Middle frontal gyrus (tissue), 1 donor: ENCODE results near the gene FRG2B.
"Not testable (repeated sequence)": the region's sequence is repeated elsewhere in the genome, so short reads cannot be mapped to it uniquely, and the experiment has no call there.

ENCODE experiments used
- DNase-seq: peaks from one replicate; pipeline ENCODE4 v3.0.0-alpha.2; 2015; ENCODE audit warnings: low spot score; ENCODE audit errors: extremely low spot score

FRG2B gene

DNA sequence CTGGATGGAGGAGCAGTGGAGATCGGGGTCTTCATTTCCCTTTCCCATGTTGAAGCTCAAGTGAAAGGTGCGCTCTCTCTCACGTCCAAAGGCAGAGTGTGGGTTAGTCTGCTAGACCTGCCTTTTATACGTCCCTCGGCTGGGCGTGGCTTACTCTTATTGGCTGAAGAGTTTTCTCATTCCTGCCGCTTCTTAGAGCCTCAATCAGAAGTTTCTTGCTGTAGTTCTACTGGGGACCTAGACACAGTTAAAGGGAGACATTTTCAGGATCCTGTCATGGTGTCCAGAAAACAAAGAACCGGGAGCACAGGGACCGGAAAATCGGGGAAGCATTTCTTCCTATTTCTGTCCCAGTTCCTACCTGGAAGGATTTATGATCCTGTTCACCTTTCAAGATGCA, at the start of gene FRG2B:
FRG2B (minus strand) TSS at position 101 of the 400 bp plus-strand sequence; CDS start at position 48, 53 bp downstream.
- DNase-seq, result not testable (repeated sequence)

DNA sequence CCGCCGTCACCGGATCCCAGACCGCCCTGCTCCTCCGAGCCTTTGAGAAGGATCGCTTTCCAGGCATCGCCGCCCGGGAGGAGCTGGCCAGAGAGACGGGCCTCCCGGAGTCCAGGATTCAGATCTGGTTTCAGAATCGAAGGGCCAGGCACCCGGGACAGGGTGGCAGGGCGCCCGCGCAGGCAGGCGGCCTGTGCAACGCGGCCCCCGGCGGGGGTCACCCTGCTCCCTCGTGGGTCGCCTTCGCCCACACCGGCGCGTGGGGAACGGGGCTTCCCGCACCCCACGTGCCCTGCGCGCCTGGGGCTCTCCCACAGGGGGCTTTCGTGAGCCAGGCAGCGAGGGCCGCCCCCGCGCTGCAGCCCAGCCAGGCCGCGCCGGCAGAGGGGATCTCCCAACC, 40.9 kb upstream of the FRG2B start:
- DNase-seq, result not testable (repeated sequence)

DNA sequence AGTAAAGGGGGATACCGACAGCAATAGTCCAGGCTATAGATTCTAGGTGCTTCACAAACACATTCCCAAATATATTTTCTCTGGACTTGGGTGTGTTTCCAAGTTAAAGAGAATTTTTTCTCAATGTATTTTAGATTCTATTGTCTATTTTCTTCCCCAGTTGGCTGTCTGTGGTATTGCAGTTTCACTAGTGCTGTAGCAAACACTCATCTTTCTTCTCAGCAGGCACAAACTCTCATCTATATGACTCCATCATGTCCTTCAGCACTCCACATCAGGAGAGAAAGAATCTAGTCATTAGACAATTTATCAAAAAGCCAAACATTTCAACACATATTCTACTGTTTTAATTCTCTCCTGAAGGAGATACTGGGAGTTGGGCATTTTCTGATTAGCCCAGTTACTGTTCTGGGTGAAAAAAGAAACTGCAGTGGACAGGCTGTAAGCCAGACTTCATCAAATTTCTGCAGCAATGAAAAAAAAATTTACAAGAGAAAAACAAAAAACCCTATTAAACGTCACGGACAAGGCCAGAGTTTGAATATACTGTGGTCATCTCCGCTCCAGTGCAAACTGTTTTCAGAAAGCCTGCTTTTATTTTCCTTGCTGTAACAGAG, 37.1 kb upstream of the FRG2B start:
- not testable (repeated sequence) for DNase-seq

DNA sequence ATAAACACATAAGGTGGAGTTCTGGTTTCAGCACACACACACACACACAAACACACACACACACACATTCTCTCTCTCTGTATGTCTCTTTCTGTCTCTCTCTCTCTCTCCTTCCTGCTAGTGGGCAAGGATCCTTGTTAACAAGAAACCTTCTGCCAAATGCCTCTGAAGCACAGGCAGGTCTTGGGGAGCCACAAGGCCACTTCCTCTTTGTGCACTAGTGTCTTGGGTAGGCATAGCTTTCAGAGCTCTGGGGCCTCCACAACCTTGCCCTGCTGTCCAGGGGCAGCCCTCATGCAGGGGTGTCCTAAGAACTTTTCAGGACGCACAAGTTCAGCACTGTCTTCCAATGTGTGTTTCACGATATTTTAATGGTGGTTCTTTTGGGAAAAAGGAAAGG, 34.5 kb upstream of the FRG2B start:
- not testable (repeated sequence) for DNase-seq

DNA sequence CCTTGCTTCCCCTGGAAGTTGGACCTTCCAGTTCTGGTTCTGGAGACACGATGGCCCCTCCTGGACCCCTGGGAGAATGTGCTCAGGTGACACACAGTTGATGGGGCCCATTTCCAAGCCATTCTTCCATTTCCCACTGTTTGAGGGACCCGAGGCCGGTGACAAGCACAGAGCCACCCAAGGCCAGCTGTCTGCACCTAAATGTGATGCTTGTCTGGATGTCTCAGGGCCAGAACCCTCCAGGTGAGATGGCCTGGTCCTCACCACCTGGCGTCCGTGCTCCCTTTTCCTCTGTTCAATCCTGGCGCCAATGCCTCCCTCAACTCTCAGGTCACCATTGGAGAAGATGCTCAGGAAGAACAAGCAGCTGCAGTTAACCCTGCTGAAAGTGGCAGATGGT, 33.9 kb upstream of the FRG2B start:
- not testable (repeated sequence) for DNase-seq

DNA sequence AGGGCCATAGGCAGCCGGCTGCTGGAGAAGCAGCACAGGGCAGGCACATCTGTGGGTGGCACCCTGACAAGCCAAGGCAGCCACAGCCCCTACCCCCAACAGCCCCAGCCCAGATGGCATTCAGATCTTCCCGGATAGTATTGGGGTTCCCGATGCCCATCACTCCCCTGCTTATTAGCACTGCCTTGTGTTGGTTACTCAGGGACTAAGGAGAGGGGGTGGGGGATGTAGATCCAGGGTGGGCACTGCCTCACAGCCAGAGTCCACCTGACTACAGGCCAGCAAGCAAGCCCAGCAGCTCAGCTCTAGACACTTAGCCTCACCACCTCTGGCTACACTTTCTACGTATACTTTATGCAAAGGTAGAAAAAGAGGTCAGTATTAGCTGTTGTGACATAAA, 30.7 kb upstream of the FRG2B start:
- DNase-seq, result not testable (repeated sequence)

DNA sequence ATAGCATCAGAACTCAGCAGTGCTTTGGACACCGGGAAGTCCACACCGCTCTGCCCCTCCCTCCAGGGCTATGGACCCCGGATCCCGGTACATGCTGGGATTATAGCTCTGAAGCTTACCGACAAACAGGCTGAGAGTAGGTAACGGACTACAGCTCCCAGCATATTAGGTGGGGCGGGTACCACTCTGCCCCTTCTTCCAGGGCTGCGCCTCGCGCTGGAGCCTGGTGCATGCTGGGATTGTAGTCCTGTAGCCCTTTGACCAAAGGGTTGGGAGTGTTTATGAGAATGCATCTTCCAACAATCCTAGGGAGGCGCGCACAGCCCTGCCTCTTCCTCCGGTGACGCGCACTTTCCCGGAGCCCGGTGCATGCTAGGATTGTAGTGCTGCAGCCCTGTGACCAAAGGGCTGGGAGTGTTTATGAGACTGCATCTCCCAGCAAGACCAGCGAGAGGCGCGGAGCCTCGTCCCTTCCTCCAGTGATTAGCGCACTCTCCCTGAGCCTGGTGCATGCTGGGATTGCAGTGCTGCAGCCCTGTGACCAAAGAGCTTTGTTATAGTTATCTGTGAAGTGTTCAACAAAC, 22.4 kb upstream of the FRG2B start:
- DNase-seq, result not testable (repeated sequence)

DNA sequence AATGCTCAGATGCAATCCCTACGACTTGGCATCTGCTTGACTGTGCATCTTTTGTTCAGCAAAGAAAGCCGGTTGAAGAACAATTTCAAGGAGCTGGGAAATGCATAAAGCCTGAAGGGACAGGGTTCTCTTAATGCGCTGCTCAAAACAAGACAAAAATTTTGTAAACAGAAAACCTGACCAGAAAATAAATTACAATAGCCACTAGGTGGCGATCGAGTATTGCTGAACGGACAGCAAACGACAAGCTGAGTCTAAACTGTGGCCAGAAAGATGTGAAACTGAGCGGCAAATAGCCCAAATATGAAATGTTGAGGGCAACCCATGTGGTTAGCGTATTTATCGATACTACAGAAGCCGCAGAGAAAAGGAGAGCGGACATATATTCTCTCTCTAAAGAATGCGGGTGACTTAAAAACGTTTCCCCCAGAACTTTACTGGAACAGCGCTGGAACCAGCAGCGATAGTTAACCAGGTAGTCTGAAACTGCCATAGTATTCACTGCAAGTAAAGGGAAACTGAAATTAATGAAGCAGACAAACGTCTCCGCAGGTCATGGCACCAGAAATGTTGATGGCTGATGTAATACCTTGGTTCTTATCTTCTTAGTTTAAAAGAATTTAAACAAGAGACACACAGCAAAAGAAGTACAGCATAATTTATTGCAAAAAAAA, 20.6 kb upstream of the FRG2B start:
- not testable (repeated sequence) for DNase-seq

DNA sequence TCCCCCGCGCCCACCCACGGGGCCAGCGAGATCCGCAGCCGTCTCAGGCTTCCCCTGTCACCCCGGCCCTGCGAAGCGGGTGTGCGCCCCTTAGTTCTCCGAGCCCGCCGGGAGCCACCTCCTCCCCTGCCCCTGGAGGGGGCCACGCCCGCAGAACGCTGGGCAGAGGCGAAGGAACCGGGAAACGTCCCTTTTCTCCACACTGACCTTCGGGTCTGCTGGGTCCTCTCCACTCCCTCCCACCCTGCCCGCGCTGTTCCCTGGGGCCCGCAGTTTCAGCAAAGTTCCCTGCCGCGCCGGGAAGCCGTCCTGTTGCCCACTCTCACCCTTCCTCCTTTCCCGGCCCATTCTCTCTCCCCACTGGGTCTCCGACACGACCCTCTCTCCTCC, 11.2 kb upstream of the FRG2B start:
- not testable (repeated sequence) for DNase-seq

DNA sequence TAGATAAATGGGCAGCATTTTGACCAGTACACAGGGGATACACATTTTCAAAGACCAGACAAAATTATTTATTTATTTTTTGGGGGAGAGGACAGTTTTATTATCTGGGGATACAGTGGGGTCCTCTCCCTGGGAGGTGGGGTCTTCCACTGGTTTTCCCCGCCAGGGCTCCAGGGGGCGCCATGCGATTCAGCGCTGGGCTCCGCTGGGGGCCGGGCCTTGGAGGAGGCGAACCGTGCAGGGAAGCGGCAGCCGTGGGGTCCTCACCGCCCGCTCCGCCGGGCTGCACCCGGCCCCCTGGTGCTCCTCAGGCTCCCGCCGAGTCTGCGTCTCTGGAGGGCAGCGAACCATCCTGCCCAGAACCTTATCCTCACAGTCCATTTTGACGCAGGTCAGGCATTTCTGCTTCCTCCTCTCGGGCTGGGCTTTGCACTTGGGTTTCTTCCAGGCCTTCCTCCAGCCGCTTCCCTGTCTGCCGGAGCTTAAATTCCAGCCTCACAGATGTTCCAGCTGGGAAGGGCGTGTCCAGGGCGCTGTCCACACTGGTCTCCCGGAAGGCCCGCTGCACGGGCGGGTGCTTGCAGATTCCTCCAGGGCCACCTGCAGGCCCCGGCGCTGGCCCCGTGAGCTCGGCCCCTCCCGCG, 10.7 kb upstream of the FRG2B start:
- DNase-seq, result not testable (repeated sequence)

DNA sequence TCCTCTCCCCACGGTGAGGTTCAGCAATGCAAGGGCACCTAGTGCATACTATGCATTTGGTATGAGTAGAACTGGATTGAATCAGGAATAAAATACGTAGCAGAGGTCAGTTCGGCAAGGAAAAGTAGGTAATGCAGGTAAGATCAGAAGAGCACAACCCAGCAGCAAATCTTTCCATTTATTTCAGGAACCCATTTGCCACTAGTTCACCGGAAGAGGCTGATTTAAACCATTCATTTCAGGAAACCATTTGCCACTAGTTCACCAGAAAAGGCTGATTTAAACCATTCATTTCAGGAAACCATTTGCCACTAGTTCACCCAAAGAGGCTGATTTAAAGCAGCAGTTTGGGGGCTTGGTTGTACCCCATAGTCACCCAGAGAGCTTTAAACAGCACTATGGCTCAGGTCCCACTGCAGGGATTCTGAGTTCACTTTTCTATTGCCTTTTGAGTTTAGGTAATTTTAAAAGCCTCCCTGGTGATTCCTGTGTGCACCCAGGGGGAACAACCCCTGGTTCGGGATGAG, 4.2 kb upstream of the FRG2B start:
- DNase-seq, result not testable (repeated sequence)

DNA sequence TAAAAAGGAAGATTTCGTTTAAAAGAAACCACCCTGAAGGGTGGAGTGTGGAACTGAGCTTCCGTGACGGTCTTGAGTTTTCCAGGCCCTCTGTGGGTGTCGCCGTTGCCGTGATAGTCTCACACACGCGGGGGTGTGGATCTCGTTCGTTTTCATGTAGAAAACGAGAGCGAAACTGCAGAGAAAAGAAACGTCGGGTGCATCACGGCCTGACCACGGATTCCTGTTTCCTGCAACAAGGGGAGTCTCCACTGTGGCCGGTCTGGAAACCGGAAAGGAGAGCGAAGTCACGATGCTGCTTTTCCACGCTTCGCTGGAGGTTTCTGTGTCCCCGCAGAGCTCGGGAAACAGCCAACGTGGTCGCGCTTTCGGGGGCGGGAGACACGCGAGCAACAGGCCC, 4.1 kb downstream of the FRG2B start:
- DNase-seq, result not testable (repeated sequence)

DNA sequence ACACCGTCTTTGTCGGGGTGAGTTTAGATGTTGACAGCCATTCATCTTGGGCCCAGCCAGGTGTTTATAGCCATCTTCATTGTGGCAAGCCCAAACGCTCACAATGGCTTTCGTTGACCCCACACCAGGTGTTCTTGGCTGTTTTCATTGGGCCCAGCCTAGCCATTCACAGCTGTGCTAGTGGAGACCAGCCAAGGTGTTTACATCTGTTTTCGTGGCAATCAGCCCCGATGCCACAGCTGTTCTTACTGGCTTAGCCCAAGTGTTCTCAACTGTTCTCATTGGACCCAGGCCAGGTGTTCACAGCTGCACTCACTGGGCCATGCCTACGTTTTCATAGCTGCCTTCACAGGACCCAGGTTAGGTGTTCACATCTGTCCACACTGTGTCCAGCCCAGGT, 7.7 kb downstream of the FRG2B start:
- no peak for DNase-seq

DNA sequence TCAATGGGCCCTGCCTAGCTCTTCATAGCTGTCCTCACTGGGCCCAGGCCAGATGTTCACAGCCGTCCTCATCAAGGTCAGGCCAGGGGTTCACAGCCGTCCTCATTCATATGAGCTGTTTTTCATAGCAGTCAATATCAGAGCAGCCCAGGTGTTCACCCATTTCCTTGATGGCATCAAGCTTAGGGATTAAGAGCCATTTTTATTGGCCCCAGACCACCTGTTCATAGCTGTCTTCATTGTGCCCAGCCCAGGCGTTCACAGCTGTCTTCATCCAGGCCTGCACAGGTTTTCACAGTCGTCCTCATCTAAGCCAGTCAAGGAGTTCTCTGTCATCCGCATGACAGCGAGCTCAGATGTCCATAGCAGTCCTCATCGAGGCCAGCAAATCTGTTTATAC, 9.4 kb downstream of the FRG2B start:
- no peak for DNase-seq

DNA sequence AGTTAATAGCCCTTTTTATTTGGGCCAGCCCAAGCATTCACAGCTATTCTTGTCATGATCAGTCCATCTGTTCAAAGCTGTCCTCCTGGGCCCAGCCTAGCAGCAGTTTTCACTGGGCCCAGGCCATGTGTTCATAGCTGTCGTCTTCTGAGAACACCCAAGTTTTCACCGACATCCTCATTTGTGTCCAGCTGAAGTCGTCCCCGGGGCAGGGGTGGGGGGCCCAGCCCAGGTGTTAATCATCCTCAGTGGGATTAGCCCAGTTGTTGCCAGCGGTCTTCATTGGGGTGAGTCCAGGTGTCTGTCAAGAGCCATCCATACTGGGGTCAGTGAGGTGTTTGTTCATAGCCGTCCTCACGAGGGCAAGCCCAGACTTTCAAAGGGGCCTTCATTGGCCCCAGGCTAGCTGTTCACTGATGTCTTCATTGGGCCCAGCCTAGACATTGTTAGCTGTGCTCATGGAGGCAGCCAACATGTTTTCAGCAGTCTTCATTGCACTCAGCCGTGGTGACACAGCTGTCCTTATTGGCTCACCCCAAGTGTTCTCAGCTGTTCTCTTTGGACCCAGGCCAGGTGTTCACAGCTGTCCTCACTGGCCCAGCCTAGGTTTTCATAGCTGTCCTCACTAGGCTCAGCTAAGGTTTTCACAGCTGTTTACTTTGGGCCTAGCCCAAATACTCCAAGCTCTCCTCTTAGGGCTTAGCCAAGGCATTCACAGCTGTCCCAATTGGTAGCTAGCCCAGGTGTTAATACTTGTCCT, 10.0 kb downstream of the FRG2B start:
- no peak for DNase-seq

DNA sequence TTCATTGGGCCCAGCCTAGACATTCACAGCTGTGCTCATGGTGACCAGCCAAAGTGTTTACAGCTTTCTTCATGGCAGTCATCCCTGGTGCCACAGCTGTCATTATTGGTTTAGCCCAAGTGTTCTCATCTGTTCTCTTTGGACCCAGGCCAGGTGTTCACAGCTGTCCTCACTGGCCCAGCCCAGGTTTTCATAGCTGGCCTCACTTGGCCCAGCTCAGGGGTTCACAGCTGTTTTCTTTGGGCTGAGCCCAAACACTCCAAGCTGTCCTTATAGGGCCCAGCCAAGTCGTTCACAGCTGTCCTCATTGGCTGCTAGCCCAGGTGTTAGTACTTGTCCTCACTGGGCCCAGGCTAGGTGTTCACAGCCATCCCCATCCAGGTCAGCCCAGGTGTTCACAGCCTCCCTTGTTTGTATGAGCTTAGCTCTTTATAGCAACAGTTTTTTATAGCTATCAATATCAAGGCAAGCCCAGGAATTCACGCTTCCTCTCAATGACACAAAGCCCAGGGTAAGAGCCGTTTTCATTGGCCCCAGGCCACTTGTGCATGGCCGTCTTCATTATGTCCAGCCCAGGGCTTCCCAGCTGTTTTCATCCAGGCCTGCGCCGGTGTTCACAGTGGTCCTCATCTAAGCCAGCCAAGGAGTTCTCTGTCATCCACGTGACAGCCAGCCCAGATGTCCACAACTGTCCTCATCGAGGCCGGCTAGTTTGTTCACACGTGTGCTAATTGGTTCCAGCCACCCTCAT, 11.6 kb downstream of the FRG2B start:
- DNase-seq, result no peak

DNA sequence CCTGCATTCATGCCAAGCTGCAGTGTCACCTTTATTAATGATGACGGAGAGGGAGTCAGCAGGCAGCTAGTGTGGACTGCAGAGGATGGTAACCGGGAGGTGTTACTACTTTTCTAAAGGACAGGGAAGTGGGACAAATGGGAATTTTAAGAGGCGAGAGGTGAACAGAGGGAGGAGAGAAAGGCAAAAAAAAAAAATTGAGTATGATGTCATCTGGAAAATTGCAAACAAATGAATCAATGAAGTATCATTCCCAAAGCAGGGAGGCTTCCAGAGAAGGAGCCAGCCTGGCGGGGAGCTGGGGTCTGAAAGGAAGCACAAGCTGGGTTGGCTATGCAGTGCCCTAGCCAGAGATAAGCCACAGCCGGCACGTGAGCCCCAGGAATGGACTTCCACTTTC, 12.9 kb downstream of the FRG2B start:
- no peak for DNase-seq

DNA sequence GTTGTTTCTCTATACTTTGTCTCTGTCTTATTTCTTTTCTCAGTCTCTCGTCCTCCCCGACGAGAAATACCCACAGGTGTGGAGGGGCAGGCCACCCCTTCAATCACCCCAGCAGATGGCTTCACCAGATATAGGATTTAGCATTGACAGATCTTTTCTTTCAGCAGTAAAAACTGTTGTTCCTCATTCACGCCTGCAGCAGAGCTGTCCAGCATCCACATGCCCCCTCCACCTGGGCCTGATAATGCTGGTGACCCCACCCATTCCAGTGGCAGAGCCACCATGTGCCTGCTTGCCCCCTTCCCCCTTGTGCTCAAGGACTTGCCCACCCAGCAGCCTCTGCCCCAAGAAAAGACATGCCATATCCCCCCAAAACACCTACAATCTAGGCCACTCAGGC, 15.5 kb downstream of the FRG2B start:
- no peak for DNase-seq

DNA sequence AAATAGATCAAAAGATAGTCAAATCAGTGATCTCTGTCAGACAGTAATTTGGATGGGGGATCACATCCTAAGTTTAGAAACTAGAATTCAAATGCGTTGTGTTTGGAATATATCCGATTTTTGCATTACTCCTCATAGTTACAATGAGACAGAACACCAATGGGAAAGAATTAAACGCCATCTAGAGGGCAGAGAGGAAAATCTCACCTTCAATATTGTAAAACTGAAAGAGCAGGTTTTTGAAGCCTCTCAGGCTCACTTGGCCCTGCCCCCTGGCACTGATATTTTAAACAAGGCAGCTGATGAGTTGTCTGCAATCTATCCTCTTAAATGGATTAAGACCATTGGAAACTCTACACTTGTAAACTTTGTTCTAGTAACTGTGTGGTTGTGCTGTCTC, 17.7 kb downstream of the FRG2B start:
- no peak for DNase-seq

DNA sequence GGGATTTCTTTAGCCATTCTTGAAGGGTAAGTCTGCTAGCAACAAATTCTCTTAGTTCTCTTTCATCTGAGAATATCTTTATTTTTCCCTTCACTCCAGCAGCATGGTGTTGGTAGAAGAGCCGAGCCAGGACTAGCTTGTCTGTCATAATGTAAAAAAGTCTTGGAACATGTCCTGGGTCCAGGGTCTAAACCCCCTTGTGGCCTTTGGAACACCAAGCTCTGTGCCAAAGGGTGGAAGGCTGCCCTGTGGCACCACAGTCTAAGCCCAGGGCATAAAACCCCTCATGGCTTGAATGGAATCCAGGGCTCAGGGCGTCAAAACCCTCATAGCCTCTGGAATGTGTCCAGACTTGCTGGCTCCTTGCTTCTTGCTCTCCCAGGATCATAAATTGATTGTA, 23.2 kb downstream of the FRG2B start:
- DNase-seq, result not testable (repeated sequence)

DNA sequence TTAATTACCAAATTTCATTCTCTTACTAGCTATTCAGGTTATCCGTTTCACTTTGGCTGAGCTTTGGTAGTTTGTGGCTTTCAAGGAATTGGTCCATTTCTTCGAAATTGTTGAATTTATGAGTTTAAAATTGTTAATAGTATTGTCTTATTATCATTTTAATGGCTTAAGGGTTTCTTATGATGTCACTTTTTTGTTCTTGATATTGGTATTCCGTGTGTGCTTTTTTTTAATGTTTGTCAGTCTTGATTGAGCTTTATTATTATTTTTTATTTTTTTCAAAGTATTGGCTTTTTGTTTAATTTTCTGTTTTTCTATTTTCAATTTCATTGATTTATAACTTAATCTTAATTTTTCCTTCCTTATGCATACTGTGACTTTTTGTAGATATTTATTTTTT, 25.9 kb downstream of the FRG2B start:
- DNase-seq, result no peak
